Ishikawa (cell line): ENCODE results near the gene ACOX2.

Experiments
- CEBPB ChIP-seq: IDR thresholded peaks from 2 replicates; pipeline ENCODE4 v1.6.1; 2012
- CREB1 ChIP-seq: IDR thresholded peaks from 2 replicates; pipeline ENCODE4 v1.6.1; 2012; ENCODE audit warnings: low read depth
- EGR1 ChIP-seq: IDR thresholded peaks from 2 replicates; pipeline ENCODE4 v1.6.1; 2012
- EP300 ChIP-seq: IDR thresholded peaks from 2 replicates; pipeline ENCODE4 v1.6.1; 2012; ENCODE audit warnings: borderline replicate concordance
- FOXM1 ChIP-seq: IDR thresholded peaks from 2 replicates; pipeline ENCODE4 v1.6.1; 2012; ENCODE audit warnings: low read depth, borderline replicate concordance
- MAX ChIP-seq: IDR thresholded peaks from 2 replicates; pipeline ENCODE4 v1.6.1; 2012
- NFIC ChIP-seq: IDR thresholded peaks from 2 replicates; pipeline ENCODE4 v1.6.1; 2012
- RAD21 ChIP-seq: IDR thresholded peaks from 2 replicates; pipeline ENCODE4 v1.6.1; 2012; ENCODE audit warnings: low read depth
- REST ChIP-seq: IDR thresholded peaks from 2 replicates; pipeline ENCODE4 v1.6.1; 2012; ENCODE audit warnings: low read depth, mild to moderate bottlenecking
- TAF1 ChIP-seq: IDR thresholded peaks from 2 replicates; pipeline ENCODE4 v1.6.1; 2012; ENCODE audit warnings: low read depth, mild to moderate bottlenecking
- TCF12 ChIP-seq: IDR thresholded peaks from 2 replicates; pipeline ENCODE4 v1.6.1; 2012; ENCODE audit warnings: low read depth
- TEAD4 ChIP-seq: IDR thresholded peaks from 2 replicates; pipeline ENCODE4 v1.6.1; 2012
- USF1 ChIP-seq: IDR thresholded peaks from 2 replicates; pipeline ENCODE4 v1.6.1; 2012
- YY1 ChIP-seq: IDR thresholded peaks from 2 replicates; pipeline ENCODE4 v1.6.1; 2012; ENCODE audit warnings: low read depth
- ZBTB7A ChIP-seq: IDR thresholded peaks from 2 replicates; pipeline ENCODE4 v1.6.1; 2012; ENCODE audit warnings: low read depth

ACOX2 gene

GRCh38 chr3:58572013-58572633 is 35.1 kb upstream of the ACOX2 start:
- no peak for TF ChIP-seq NFIC

DNA sequence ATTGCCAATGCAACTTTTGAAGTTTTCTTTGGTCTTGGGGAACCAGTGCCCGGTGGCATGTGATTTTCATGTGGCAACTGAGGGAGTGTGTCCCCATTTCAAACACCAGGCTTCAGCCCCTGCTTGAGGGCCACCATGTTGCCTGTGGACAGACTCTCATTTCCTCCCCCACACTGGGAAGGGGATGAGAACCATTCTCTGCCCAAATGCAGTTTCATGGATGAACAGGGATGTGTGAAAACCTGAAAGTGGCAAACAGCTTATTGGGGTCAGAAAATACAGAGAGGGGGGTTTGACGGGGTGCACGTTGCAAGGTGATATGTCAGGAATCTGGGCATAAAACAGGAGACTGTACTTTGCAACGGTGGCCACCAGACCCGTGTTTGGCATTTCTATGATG is 33.9 kb upstream of the ACOX2 start:
- TF ChIP-seq EGR1 (no peak), YY1 (no peak), EP300 (no peak), CEBPB (no peak), TEAD4 (no peak), ZBTB7A (no peak)

GRCh38 chr3:58569287-58570001 is 32.5 kb upstream of the ACOX2 start:
- TF ChIP-seq ZBTB7A (no peak), MAX (no peak)

DNA sequence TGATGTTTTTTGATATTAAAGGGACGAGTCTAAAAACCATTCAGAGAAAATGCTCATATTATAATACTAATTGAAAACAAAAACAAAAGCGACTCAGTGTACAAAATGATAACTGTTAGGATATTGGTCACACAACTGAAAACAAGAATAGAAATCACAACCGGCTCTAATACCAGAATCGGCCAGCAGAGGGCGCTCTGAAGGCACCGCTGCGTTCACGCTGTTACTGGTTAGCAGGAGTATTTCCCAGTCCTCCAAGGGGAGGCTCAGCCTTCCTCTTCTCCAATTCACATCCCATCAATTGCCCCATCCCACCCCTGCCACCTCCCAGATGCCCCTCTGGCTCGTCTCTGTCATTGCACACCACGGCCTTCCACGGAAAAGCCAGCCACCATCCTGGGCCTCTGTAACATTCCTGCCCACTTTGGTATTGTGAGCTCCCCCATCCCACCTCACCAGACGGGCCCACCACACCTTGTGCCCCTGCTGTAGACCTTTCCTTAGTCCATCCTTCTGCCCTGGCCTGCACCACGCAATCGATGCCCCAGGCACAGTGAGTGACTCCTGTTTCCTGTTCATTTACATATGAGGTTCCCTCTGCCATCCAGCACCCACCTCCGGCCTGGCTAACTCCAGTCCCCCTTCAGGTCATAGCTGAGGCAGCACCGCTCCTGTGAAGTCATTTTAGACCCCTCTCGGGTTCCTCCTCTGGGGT is 31.7 kb upstream of the ACOX2 start:
- peak; percentile 91 for TF ChIP-seq RAD21
- no peak for TF ChIP-seq EP300

- no peak for TF ChIP-seq MAX
- no peak for TF ChIP-seq ZBTB7A
- no peak for TF ChIP-seq EP300
- TF ChIP-seq EGR1: no peak
- TF ChIP-seq YY1: no peak
- no peak for TF ChIP-seq TAF1
- TF ChIP-seq TEAD4: no peak
- no peak for TF ChIP-seq USF1
- TF ChIP-seq CREB1: no peak
- TF ChIP-seq RAD21: no peak
- no peak for TF ChIP-seq REST
- no peak for TF ChIP-seq TCF12
Observed at GRCh38 chr3:58567251-58567515, 30.2 kb upstream of the ACOX2 start.

DNA sequence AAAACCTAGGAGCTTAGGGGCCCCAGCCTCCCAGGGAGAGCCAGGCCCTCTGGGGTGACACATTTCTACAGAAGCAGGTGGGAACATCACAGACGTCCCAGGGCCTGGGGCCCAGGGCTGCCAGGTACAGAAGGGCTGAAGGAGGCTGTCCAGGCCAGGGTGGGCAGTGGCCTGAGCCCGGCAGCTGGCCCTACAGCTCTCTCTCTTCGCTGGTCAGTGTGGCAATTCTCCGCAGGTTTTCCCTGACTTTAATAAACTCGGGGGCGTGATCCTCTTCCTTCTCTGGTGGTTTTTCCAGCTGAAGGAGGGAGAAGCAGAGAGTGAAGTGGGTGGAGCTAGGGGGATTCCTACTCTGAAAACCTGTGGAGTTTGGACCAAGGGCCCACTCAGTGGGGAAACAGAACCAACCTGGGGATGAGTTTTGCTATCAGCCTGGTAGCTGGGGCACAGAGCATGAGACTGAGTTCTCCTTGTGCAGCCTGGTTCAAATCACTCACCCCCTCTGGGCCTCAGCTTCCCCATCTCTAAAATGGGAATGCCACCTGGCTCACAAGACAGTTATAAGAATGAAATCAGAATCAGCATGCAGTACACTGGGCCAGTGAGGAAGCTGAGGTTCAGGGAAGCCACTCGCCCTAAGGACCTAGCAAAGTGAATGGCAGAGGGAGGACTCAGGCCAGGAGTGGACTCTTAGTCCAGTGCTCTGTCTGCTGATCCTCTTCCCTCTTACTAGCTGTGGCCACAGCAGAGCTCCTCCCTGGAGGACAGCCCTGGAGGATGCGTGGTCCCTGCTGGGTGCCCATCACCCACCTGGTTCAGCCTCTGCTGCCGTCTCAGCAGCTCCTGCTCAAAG is 29.6 kb upstream of the ACOX2 start:
- TF ChIP-seq RAD21 (no peak), CEBPB (no peak), NFIC (no peak), TEAD4 (no peak), MAX (no peak), REST (no peak), USF1 (no peak), FOXM1 (no peak), EP300 (no peak), ZBTB7A (no peak)
